Raji (cell line): ENCODE results near the gene PSRC1.

Experiments used
- POLR2A ChIP-seq: IDR thresholded peaks from 2 replicates; pipeline ENCODE4 v1.6.1; 2011; ENCODE audit warnings: low read depth, low read length, control low read depth; ENCODE audit not compliant: insufficient read depth

The PSRC1 gene

GRCh38 chr1:109300650-109301151, 17.8 kb upstream of the PSRC1 start:
- TF ChIP-seq POLR2A, result no peak

- no peak for TF ChIP-seq POLR2A
Observed at GRCh38 chr1:109299558-109300343, 16.8 kb upstream of the PSRC1 start.

GRCh38 chr1:109298666-109299557, 16.0 kb upstream of the PSRC1 start:
- no peak for TF ChIP-seq POLR2A

- no peak for TF ChIP-seq POLR2A
Observed at GRCh38 chr1:109296782-109297181, 13.8 kb upstream of the PSRC1 start.

- no peak for TF ChIP-seq POLR2A
Observed at GRCh38 chr1:109295712-109296415, 12.9 kb upstream of the PSRC1 start.

GRCh38 chr1:109294481-109294880, 11.5 kb upstream of the PSRC1 start:
- no peak for TF ChIP-seq POLR2A

GRCh38 chr1:109293026-109293425, 10.1 kb upstream of the PSRC1 start:
- TF ChIP-seq POLR2A, result no peak

GRCh38 chr1:109292364-109292763, 9.4 kb upstream of the PSRC1 start:
- no peak for TF ChIP-seq POLR2A

GRCh38 chr1:109290998-109291397, 8.1 kb upstream of the PSRC1 start:
- TF ChIP-seq POLR2A, result no peak

GRCh38 chr1:109290137-109290536, 7.2 kb upstream of the PSRC1 start:
- no peak for TF ChIP-seq POLR2A

GRCh38 chr1:109283748-109284600, 1.0 kb upstream of the PSRC1 start:
- TF ChIP-seq POLR2A, result no peak

GRCh38 chr1:109282497-109282951, 421 bp downstream of the PSRC1 start:
- no peak for TF ChIP-seq POLR2A

- no peak for TF ChIP-seq POLR2A
Observed at GRCh38 chr1:109281680-109282496, 1.1 kb downstream of the PSRC1 start.
